H9 (cell line): ENCODE data around the gene STAC. TPM values are rescaled to one million over a fixed set of nuclear protein-coding genes. Genes with fewer than 3 reads are reported as not detected.

Source experiments
- DNase-seq: peaks from one replicate; pipeline ENCODE4 v3.0.0-alpha.2; 2017
- H2AFZ ChIP-seq: one replicate; pipeline ENCODE4 v1.6.1; 2013; ENCODE audit warnings: mild to moderate bottlenecking, low read length, control low read depth, moderate library complexity
- H2AK5ac ChIP-seq: 2 replicates; pipeline ENCODE4 v1.6.1; 2013; ENCODE audit warnings: low read length, control low read depth, mixed read lengths; ENCODE audit not compliant: insufficient read length
- H2BK120ac ChIP-seq: one replicate; pipeline ENCODE4 v1.6.1; 2013; ENCODE audit warnings: low read depth, mild to moderate bottlenecking, low read length, control low read depth, inconsistent platforms; ENCODE audit not compliant: poor library complexity, severe bottlenecking
- H2BK12ac ChIP-seq: 2 replicates; pipeline ENCODE4 v1.6.1; 2013; ENCODE audit warnings: low read length, control low read depth, mixed read lengths, low read depth; ENCODE audit not compliant: insufficient read length
- H2BK15ac ChIP-seq: 2 replicates; pipeline ENCODE4 v1.6.1; 2013; ENCODE audit warnings: low read depth, low read length, control low read depth
- H2BK20ac ChIP-seq: one replicate; pipeline ENCODE4 v1.6.1; 2013; ENCODE audit warnings: low read depth, mild to moderate bottlenecking, low read length, control low read depth, inconsistent platforms; ENCODE audit not compliant: poor library complexity, severe bottlenecking
- H2BK5ac ChIP-seq: 2 replicates; pipeline ENCODE4 v1.6.1; 2013; ENCODE audit warnings: low read length, control low read depth, mixed read lengths; ENCODE audit not compliant: insufficient read length
- H3K14ac ChIP-seq: 2 replicates; pipeline ENCODE4 v1.6.1; 2013; ENCODE audit warnings: low read length, control low read depth; ENCODE audit not compliant: insufficient read depth
- H3K18ac ChIP-seq: 2 replicates; pipeline ENCODE4 v1.6.1; 2013; ENCODE audit warnings: low read depth, mild to moderate bottlenecking, mixed read lengths, low read length, control low read depth; ENCODE audit not compliant: insufficient read length
- H3K23ac ChIP-seq: 2 replicates; pipeline ENCODE4 v1.6.1; 2013; ENCODE audit warnings: low read length, control low read depth, mixed read lengths, low read depth; ENCODE audit not compliant: insufficient read length
- H3K23me2 ChIP-seq: 2 replicates; pipeline ENCODE4 v1.6.1; 2013; ENCODE audit warnings: low read depth, mild to moderate bottlenecking, mixed read lengths, low read length, control low read depth; ENCODE audit not compliant: insufficient read length, poor library complexity, severe bottlenecking
- H3K27ac ChIP-seq: 2 replicates; pipeline ENCODE4 v1.5.1; 2013; ENCODE audit warnings: low read length, control low read depth, mixed read lengths, low read depth; ENCODE audit not compliant: insufficient read length
- H3K27me3 ChIP-seq: 2 replicates; pipeline ENCODE4 v1.6.1; 2013; ENCODE audit warnings: low read length, control low read depth, inconsistent platforms; ENCODE audit not compliant: insufficient read depth
- H3K4ac ChIP-seq: 2 replicates; pipeline ENCODE4 v1.6.1; 2013; ENCODE audit warnings: low read depth, mild to moderate bottlenecking, control low read depth, inconsistent platforms, low read length, moderate library complexity
- H3K4me1 ChIP-seq: 2 replicates; pipeline ENCODE4 v1.6.1; 2013; ENCODE audit warnings: low read length, control low read depth, inconsistent platforms; ENCODE audit not compliant: insufficient read depth
- H3K4me2 ChIP-seq: 2 replicates; pipeline ENCODE4 v1.6.1; 2013; ENCODE audit warnings: low read length, control low read depth, mixed read lengths; ENCODE audit not compliant: insufficient read length, insufficient read depth
- H3K56ac ChIP-seq: 2 replicates; pipeline ENCODE4 v1.6.1; 2013; ENCODE audit warnings: low read depth, mild to moderate bottlenecking, mixed read lengths, low read length, control low read depth; ENCODE audit not compliant: insufficient read length
- H3K79me1 ChIP-seq: 2 replicates; pipeline ENCODE4 v1.6.1; 2013; ENCODE audit warnings: low read depth, mild to moderate bottlenecking, moderate library complexity, low read length, control low read depth, inconsistent platforms; ENCODE audit not compliant: insufficient read depth, poor library complexity, severe bottlenecking
- H3K79me2 ChIP-seq: 2 replicates; pipeline ENCODE4 v1.6.1; 2013; ENCODE audit warnings: low read length, control low read depth, inconsistent platforms; ENCODE audit not compliant: insufficient read depth
- H3K9ac ChIP-seq: 2 replicates; pipeline ENCODE4 v1.6.1; 2013; ENCODE audit warnings: low read length, control low read depth, mixed read lengths; ENCODE audit not compliant: insufficient read length; ENCODE audit errors: extremely low read depth
- H3K9me3 ChIP-seq: one replicate; pipeline ENCODE4 v1.6.1; 2013; ENCODE audit warnings: low read depth, low read length, inconsistent platforms; ENCODE audit not compliant: control insufficient read depth
- H3T11ph ChIP-seq: one replicate; pipeline ENCODE4 v1.6.1; 2013; ENCODE audit warnings: mild to moderate bottlenecking, low read length, control low read depth, inconsistent platforms
- H4K20me1 ChIP-seq: one replicate; pipeline ENCODE4 v1.6.1; 2013; ENCODE audit not compliant: control insufficient read depth, insufficient read length, insufficient read depth
- H4K5ac ChIP-seq: 2 replicates; pipeline ENCODE4 v1.6.1; 2013; ENCODE audit warnings: low read depth, mild to moderate bottlenecking, mixed read lengths, low read length, control low read depth; ENCODE audit not compliant: insufficient read length
- H4K8ac ChIP-seq: replicated peaks from 2 replicates; pipeline ENCODE4 v1.6.1; 2013; ENCODE audit warnings: low read length, control low read depth, mixed read lengths, low read depth; ENCODE audit not compliant: insufficient read length
- H4K91ac ChIP-seq: 2 replicates; pipeline ENCODE4 v1.6.1; 2013; ENCODE audit warnings: low read depth, mild to moderate bottlenecking, moderate library complexity, mixed read lengths, low read length, control low read depth; ENCODE audit not compliant: insufficient read length
- H3K27ac Mint-ChIP-seq, 3 experiments: 2 replicates in 2 of 3; 3 replicates in 1 of 3; pipeline ENCODE4 v1.8.0; 2020 to 2021; ENCODE audit warnings: mixed read lengths in 3 of 3, mild to moderate bottlenecking in 1 of 3, moderate library complexity in 1 of 3
- H3K27me3 Mint-ChIP-seq: 2 replicates; pipeline ENCODE4 v1.8.0; 2021; ENCODE audit warnings: low read depth, mild to moderate bottlenecking, moderate library complexity, mixed read lengths
- H3K36me3 Mint-ChIP-seq, 3 experiments: 2 replicates in 2 of 3; 3 replicates in 1 of 3; pipeline ENCODE4 v1.8.0; 2020 to 2021; ENCODE audit warnings: low read depth in 3 of 3, mixed read lengths in 3 of 3; ENCODE audit not compliant: insufficient read depth in 1 of 3
- H3K4me1 Mint-ChIP-seq, 2 experiments: 2 replicates each; pipeline ENCODE4 v1.8.0; 2020; ENCODE audit warnings: mixed read lengths in 2 of 2
- H3K4me3 Mint-ChIP-seq, 2 experiments: 2 replicates in 1 of 2; 3 replicates in 1 of 2; pipeline ENCODE4 v1.8.0; 2020 to 2021; ENCODE audit warnings: mild to moderate bottlenecking in 2 of 2, mixed read lengths in 2 of 2, moderate library complexity in 1 of 2
- H3K9me3 Mint-ChIP-seq, 2 experiments: 2 replicates in 1 of 2; 3 replicates in 1 of 2; pipeline ENCODE4 v1.8.0; 2020; ENCODE audit warnings: mild to moderate bottlenecking in 2 of 2, mixed read lengths in 2 of 2, moderate library complexity in 1 of 2
- WGBS: extraction: QIAGEN DNeasy Blood & Tissue Kit; methylation state at CpG from one replicate; pipeline ENCODE4 v1.1.7; 2013; ENCODE audit warnings: missing lambda C conversion rate, low lambda C conversion rate, mixed read lengths; ENCODE audit not compliant: insufficient read length; ENCODE audit errors: extremely low coverage; 5-methylcytosine and 5-hydroxymethylcytosine counted together
- total RNA-seq: library from RNA; stranded (reverse); gene quantifications from 2 replicates; pipeline ENCODE4 v1.2.1, GENCODE V29; 2021
- TF ChIP-seq, protein P1 (sequence below): fragments of 200-600 bp; sonication (generic); conservative IDR thresholded peaks from 3 replicates; pipeline ENCODE4 v1.8.0; 2021; ENCODE audit warnings: antibody characterized with exemption, mild to moderate bottlenecking

STAC gene
- total RNA-seq, 1 experiment from 2014 or later = 3.0 TPM

- no peaks in the 10 kb centered on the region for H3K79me2 ChIP-seq
- H3K23me2 ChIP-seq = no peaks in the 10 kb centered on the region
- H2BK5ac ChIP-seq = no peak overlapping the region
- H4K20me1 ChIP-seq = no peaks in the 10 kb centered on the region
- no peaks in the 10 kb centered on the region for H3K79me1 ChIP-seq
- H3K27ac ChIP-seq = no peak overlapping the region
- H2BK20ac ChIP-seq = no peak overlapping the region
- H3K4me3 Mint-ChIP-seq = no peak overlapping the region
- no peak overlapping the region for H3K14ac ChIP-seq
- peaks cover 11 to 13% (median 12%) of the 10 kb centered on the region in 3 experiments; a peak in 5 of 7 replicates for H3K36me3 Mint-ChIP-seq
- TF ChIP-seq, protein P1, sequence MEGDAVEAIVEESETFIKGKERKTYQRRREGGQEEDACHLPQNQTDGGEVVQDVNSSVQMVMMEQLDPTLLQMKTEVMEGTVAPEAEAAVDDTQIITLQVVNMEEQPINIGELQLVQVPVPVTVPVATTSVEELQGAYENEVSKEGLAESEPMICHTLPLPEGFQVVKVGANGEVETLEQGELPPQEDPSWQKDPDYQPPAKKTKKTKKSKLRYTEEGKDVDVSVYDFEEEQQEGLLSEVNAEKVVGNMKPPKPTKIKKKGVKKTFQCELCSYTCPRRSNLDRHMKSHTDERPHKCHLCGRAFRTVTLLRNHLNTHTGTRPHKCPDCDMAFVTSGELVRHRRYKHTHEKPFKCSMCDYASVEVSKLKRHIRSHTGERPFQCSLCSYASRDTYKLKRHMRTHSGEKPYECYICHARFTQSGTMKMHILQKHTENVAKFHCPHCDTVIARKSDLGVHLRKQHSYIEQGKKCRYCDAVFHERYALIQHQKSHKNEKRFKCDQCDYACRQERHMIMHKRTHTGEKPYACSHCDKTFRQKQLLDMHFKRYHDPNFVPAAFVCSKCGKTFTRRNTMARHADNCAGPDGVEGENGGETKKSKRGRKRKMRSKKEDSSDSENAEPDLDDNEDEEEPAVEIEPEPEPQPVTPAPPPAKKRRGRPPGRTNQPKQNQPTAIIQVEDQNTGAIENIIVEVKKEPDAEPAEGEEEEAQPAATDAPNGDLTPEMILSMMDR = no peak
- H2AK5ac ChIP-seq = no peak overlapping the region
- no peaks in the 10 kb centered on the region for H3K9me3 ChIP-seq
- WGBS = no CpG with 5 or more reads among the region's 5 CpGs
- no peak overlapping the region for H2BK120ac ChIP-seq
- H2AFZ ChIP-seq = no peak overlapping the region
- peaks cover 6 to 9% of the 10 kb centered on the region in 2 experiments for H3K4me1 Mint-ChIP-seq
- H3K4me1 ChIP-seq = no peaks in the 10 kb centered on the region
- DNase-seq = no peak
- H3T11ph ChIP-seq = no peak overlapping the region
- no peak overlapping the region for H4K5ac ChIP-seq
- no peak overlapping the region for H2BK12ac ChIP-seq
- H3K18ac ChIP-seq = no peak overlapping the region
- H3K27me3 Mint-ChIP-seq = no peaks in the 10 kb centered on the region
- H3K27me3 ChIP-seq = no peaks in the 10 kb centered on the region
- no peak overlapping the region for H4K8ac ChIP-seq
- H4K91ac ChIP-seq = no peak overlapping the region
- no peak overlapping the region for H2BK15ac ChIP-seq
- no peak overlapping the region for H3K27ac Mint-ChIP-seq
- H3K23ac ChIP-seq = no peak overlapping the region
- H3K9ac ChIP-seq = no peak overlapping the region
- H3K4ac ChIP-seq = no peak overlapping the region
- H3K9me3 Mint-ChIP-seq = peaks cover 0 to 3% of the 10 kb centered on the region in 2 experiments; a peak in 1 of 5 replicates
- H3K4me2 ChIP-seq = no peak overlapping the region
- no peak overlapping the region for H3K56ac ChIP-seq
Measured at GRCh38 chr3:36511791-36512486, 131.6 kb downstream of the STAC start.
